HEK293 (cell line): ENCODE measurements around the gene ST7.

Experiments used
- CTCF ChIA-PET: fragments of 350-600 bp; formaldehyde crosslinking; extraction: SDS; loops from one replicate; lab custom pipeline; 2021; ENCODE audit warnings: antibody characterized with exemption; lab: Yijun Ruan, JAX
- POLR2A ChIA-PET: fragments of 300-600 bp; formaldehyde crosslinking; extraction: SDS; loops from one replicate; lab custom pipeline; 2020; ENCODE audit warnings: antibody characterized with exemption, inconsistent platforms; lab: Yijun Ruan, JAX
- H3K27ac ChIP-seq: fragments of 200-500 bp; sonication (Bioruptor generic); 2 replicates; pipeline ENCODE4 v1.5.1; 2014; ENCODE audit warnings: low read depth, low read length, control low read depth, inconsistent platforms; ENCODE audit errors: extremely low read depth
- H3K36me3 ChIP-seq, 2 experiments: fragments of 200-500 bp in 1 of 2; sonication (Bioruptor generic) in 1 of 2; 1 replicate in 1 of 2; 2 replicates in 1 of 2; pipeline ENCODE4 v1.5.1; 2014 to 2017; ENCODE audit warnings: inconsistent platforms in 2 of 2, low read length in 2 of 2; ENCODE audit not compliant: control insufficient read depth in 2 of 2, insufficient read depth in 1 of 2
- H3K4me1 ChIP-seq: fragments of 200-500 bp; sonication (Bioruptor generic); 2 replicates; pipeline ENCODE4 v1.5.1; 2014; ENCODE audit warnings: mild to moderate bottlenecking, low read length, inconsistent platforms; ENCODE audit not compliant: control insufficient read depth, insufficient read depth
- H3K4me3 ChIP-seq: 2 replicates; pipeline ENCODE4 v1.5.1; 2011; ENCODE audit warnings: low read depth, mild to moderate bottlenecking, control low read depth, low read length, moderate library complexity
- H3K9me3 ChIP-seq: fragments of 200-500 bp; sonication (Bioruptor generic); 2 replicates; pipeline ENCODE4 v1.5.1; 2014; ENCODE audit warnings: low read depth, low read length, inconsistent platforms; ENCODE audit not compliant: control insufficient read depth, insufficient read depth
- KLF1 ChIP-seq: fragments of 450-650 bp; formaldehyde crosslinking; IDR thresholded peaks from 2 replicates; pipeline ENCODE4 v1.5.1; 2016; ENCODE audit warnings: missing biosample characterization, missing genetic modification characterization
- MYNN ChIP-seq: fragments of 450-650 bp; formaldehyde crosslinking; IDR thresholded peaks from 2 replicates; pipeline ENCODE4 v1.5.1; 2016; ENCODE audit warnings: missing biosample characterization, missing genetic modification characterization, borderline replicate concordance
- PRDM1 ChIP-seq: fragments of 450-650 bp; formaldehyde crosslinking; IDR thresholded peaks from 2 replicates; pipeline ENCODE4; 2016; ENCODE audit warnings: missing biosample characterization, missing genetic modification characterization
- SP2 ChIP-seq: fragments of 450-650 bp; formaldehyde crosslinking; IDR thresholded peaks from 2 replicates; pipeline ENCODE4 v1.5.1; 2016; ENCODE audit warnings: missing biosample characterization, missing genetic modification characterization
- SP7 ChIP-seq: fragments of 450-650 bp; formaldehyde crosslinking; IDR thresholded peaks from 2 replicates; pipeline ENCODE4 v1.5.1; 2016; ENCODE audit warnings: missing biosample characterization, missing genetic modification characterization
- ZBTB48 ChIP-seq: fragments of 450-650 bp; formaldehyde crosslinking; IDR thresholded peaks from 2 replicates; pipeline ENCODE4 v1.5.1; 2016; ENCODE audit warnings: missing biosample characterization, missing genetic modification characterization
- ZFHX2 ChIP-seq: fragments of 450-650 bp; formaldehyde crosslinking; conservative IDR thresholded peaks from 2 replicates; pipeline ENCODE4 v1.5.1; 2016; ENCODE audit warnings: missing biosample characterization, missing genetic modification characterization
- ZNF133 ChIP-seq: fragments of 450-650 bp; formaldehyde crosslinking; IDR thresholded peaks from 2 replicates; pipeline ENCODE4 v1.5.1; 2016; ENCODE audit warnings: missing biosample characterization, missing genetic modification characterization
- ZNF169 ChIP-seq: fragments of 450-650 bp; formaldehyde crosslinking; IDR thresholded peaks from 2 replicates; pipeline ENCODE4 v1.5.1; 2016; ENCODE audit warnings: missing biosample characterization, missing genetic modification characterization
- ZNF184 ChIP-seq: fragments of 450-650 bp; IDR thresholded peaks from 2 replicates; pipeline ENCODE4 v1.5.1; 2018; ENCODE audit warnings: missing biosample characterization, mild to moderate bottlenecking, missing genetic modification characterization
- ZNF223 ChIP-seq: fragments of 450-650 bp; formaldehyde crosslinking; IDR thresholded peaks from 2 replicates; pipeline ENCODE4 v1.5.1; 2016; ENCODE audit warnings: missing biosample characterization, missing genetic modification characterization
- ZNF391 ChIP-seq: fragments of 450-650 bp; formaldehyde crosslinking; IDR thresholded peaks from 2 replicates; pipeline ENCODE4 v1.5.1; 2016; ENCODE audit warnings: low read depth, missing biosample characterization, missing genetic modification characterization, borderline replicate concordance
- ZNF529 ChIP-seq: fragments of 450-650 bp; formaldehyde crosslinking; IDR thresholded peaks from 2 replicates; pipeline ENCODE4 v1.5.1; 2017; ENCODE audit warnings: missing genetic modification characterization, missing biosample characterization; ENCODE audit not compliant: insufficient replicate concordance
- ZNF555 ChIP-seq: fragments of 450-650 bp; formaldehyde crosslinking; conservative IDR thresholded peaks from 2 replicates; pipeline ENCODE4 v1.5.1; 2017; ENCODE audit warnings: missing biosample characterization, mild to moderate bottlenecking, missing genetic modification characterization, inconsistent platforms
- ZNF830 ChIP-seq: fragments of 450-650 bp; IDR thresholded peaks from 2 replicates; pipeline ENCODE4 v1.5.0; 2018; ENCODE audit warnings: missing biosample characterization, missing genetic modification characterization, low read depth, mild to moderate bottlenecking, moderate library complexity
- ZNF843 ChIP-seq: fragments of 450-650 bp; formaldehyde crosslinking; IDR thresholded peaks from 2 replicates; pipeline ENCODE4 v1.5.1; 2016; ENCODE audit warnings: missing biosample characterization, missing genetic modification characterization
- ZXDB ChIP-seq: fragments of 450-650 bp; formaldehyde crosslinking; IDR thresholded peaks from 2 replicates; pipeline ENCODE4 v1.5.1; 2016; ENCODE audit warnings: missing biosample characterization, missing genetic modification characterization
- TF ChIP-seq, protein P1 (sequence below): fragments of 450-650 bp; formaldehyde crosslinking; IDR thresholded peaks from 2 replicates; pipeline ENCODE4 v1.5.1; 2016; ENCODE audit warnings: missing biosample characterization, missing genetic modification characterization
- TF ChIP-seq, protein P2 (sequence below): fragments of 450-650 bp; formaldehyde crosslinking; IDR thresholded peaks from 2 replicates; pipeline ENCODE4 v1.5.1; 2016; ENCODE audit warnings: missing biosample characterization, missing genetic modification characterization, borderline replicate concordance
- TF ChIP-seq, protein P3 (sequence below): fragments of 450-650 bp; formaldehyde crosslinking; IDR thresholded peaks from 2 replicates; pipeline ENCODE4 v1.5.1; 2016; ENCODE audit warnings: missing biosample characterization, missing genetic modification characterization

Gene ST7

DNA sequence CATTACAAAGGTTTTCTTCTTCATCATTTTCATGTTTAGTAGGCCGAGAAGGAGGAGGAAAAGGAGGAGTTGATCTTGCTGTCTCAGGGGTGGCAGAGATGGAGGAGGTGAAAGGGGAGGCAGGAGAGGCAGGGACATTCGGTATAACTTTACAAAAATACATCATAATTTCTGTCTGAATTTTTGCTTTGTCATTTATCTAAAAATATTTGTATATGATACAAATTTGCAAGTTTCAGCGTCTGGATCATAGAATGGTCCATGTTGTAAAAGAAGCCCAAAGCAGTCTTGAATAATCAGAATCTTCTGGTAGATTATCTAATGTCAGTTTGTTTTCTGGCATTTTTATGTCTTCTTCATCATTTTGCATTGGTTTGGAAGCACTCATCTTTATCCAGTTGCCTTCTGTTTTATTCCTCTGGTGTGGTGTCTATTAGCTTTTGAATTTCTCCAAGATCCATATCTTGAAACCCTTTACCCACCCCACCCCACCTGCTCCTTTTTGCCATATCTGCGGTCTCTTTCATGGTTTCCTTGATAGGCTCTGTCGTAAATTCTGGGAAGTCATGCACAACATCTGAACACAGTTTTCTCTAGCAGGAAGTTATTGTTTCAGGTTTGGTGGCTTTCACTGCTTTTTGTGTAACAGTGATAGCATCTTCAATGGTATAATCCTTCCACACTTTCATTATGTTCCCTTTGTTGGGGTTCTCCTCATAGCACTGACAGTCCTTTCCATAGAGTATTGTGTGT lies 95.0 kb downstream of the ST7 start:
- Histone ChIP-seq H3K36me3 (no peaks in the 10 kb centered on the region), H3K4me1 (peaks cover 6% of the 10 kb centered on the region; the same call in 1 of the 2 replicates), H3K4me3 (no peak overlapping the region), H3K9me3 (no peaks in the 10 kb centered on the region), H3K27ac (no peak overlapping the region)
- ChIA-PET POLR2A (no interaction called here), CTCF (no interaction called here)
- TF ChIP-seq PRDM1 (tag by site-specific recombination), result 0 out of 2 replicates have a peak, but pooled peaks have one; percentile 8
- no peak for TF ChIP-seq ZNF169 (tag by site-specific recombination)

DNA sequence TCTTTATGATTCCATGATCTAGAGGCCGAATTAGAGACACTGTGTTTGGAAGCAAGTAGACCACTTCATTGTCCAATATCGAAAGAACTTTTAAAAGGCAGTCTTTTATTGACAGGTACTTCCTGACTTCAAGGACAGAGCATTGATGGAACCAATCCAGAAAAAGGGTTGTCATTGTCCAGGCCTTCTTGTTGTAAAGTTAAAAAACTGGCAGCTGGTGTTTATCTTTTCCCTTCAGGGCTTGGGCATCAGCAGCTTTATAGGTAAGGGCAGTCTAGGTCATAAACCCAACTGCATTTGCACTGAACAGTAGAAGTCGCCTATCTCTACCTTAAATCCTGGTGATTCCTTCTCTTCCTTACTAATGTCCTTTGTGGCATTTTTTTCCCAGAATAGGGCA lies 95.6 kb downstream of the ST7 start:
- Histone ChIP-seq H3K9me3 (no peaks in the 10 kb centered on the region), H3K4me1 (peaks cover 6% of the 10 kb centered on the region; the same call in 1 of the 2 replicates), H3K36me3 (no peaks in the 10 kb centered on the region), H3K4me3 (no peak overlapping the region), H3K27ac (no peak overlapping the region)
- TF ChIP-seq ZFHX2 (tag by site-specific recombination) (no peak), SP2 (tag by site-specific recombination) (no peak), ZNF830 (tag by site-specific recombination) (no peak), ZNF133 (tag by site-specific recombination) (no peak), ZNF184 (tag by site-specific recombination) (no peak), ZNF843 (no peak), ZNF555 (tag by site-specific recombination) (no peak), SP7 (no peak), ZBTB48 (tag by site-specific recombination) (no peak), KLF1 (no peak), ZNF391 (tag by site-specific recombination) (no peak), ZXDB (tag by site-specific recombination) (no peak), ZNF529 (tag by site-specific recombination) (no peak)
- TF ChIP-seq, protein P1, sequence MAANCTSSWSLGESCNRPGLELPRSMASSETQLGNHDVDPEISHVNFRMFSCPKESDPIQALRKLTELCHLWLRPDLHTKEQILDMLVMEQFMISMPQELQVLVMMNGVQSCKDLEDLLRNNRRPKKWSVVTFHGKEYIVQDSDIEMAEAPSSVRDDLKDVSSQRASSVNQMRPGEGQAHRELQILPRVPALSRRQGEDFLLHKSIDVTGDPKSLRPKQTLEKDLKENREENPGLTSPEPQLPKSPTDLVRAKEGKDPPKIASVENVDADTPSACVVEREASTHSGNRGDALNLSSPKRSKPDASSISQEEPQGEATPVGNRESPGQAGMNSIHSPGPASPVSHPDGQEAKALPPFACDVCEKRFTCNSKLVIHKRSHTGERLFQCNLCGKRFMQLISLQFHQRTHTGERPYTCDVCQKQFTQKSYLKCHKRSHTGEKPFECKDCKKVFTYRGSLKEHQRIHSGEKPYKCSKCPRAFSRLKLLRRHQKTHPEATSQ (tag by site-specific recombination), result no peak
- TF ChIP-seq, protein P2, sequence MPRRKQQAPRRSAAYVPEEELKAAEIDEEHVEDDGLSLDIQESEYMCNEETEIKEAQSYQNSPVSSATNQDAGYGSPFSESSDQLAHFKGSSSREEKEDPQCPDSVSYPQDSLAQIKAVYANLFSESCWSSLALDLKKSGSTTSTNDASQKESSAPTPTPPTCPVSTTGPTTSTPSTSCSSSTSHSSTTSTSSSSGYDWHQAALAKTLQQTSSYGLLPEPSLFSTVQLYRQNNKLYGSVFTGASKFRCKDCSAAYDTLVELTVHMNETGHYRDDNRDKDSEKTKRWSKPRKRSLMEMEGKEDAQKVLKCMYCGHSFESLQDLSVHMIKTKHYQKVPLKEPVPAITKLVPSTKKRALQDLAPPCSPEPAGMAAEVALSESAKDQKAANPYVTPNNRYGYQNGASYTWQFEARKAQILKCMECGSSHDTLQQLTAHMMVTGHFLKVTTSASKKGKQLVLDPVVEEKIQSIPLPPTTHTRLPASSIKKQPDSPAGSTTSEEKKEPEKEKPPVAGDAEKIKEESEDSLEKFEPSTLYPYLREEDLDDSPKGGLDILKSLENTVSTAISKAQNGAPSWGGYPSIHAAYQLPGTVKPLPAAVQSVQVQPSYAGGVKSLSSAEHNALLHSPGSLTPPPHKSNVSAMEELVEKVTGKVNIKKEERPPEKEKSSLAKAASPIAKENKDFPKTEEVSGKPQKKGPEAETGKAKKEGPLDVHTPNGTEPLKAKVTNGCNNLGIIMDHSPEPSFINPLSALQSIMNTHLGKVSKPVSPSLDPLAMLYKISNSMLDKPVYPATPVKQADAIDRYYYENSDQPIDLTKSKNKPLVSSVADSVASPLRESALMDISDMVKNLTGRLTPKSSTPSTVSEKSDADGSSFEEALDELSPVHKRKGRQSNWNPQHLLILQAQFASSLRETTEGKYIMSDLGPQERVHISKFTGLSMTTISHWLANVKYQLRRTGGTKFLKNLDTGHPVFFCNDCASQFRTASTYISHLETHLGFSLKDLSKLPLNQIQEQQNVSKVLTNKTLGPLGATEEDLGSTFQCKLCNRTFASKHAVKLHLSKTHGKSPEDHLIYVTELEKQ (tag by site-specific recombination), result no peak
- ChIA-PET POLR2A (no interaction called here), CTCF (interaction anchor here (0.8 kb wide), 1 partner anchor 35 kb away, joined by 3 read pairs; no protein-coding TSS in a partner anchor)

DNA sequence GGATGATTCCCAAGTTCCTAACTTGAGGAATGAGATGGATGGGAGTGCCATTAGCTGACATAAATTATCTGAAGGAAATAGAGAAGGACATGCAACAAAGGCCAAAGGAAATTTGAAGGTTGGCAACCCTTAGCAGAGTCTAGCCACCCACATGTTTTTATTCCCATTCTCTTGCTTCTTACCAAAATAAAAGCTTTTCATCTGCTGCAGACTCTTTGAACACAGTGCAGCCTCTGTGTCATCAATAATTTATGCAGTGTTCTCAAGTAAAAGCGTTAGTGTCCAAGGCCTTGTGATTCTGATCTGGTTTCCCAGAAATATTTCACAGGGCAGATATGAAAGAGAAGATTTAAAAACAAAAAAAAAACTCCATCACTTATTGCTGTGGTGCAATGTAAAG lies 98.5 kb downstream of the ST7 start:
- H3K27ac ChIP-seq, result no peak overlapping the region
- no peaks in the 10 kb centered on the region for H3K9me3 ChIP-seq
- H3K36me3 ChIP-seq, result no peaks in the 10 kb centered on the region
- ChIA-PET CTCF (no interaction called here), POLR2A (no interaction called here)
- H3K4me3 ChIP-seq, result no peak overlapping the region
- TF ChIP-seq, protein P3, sequence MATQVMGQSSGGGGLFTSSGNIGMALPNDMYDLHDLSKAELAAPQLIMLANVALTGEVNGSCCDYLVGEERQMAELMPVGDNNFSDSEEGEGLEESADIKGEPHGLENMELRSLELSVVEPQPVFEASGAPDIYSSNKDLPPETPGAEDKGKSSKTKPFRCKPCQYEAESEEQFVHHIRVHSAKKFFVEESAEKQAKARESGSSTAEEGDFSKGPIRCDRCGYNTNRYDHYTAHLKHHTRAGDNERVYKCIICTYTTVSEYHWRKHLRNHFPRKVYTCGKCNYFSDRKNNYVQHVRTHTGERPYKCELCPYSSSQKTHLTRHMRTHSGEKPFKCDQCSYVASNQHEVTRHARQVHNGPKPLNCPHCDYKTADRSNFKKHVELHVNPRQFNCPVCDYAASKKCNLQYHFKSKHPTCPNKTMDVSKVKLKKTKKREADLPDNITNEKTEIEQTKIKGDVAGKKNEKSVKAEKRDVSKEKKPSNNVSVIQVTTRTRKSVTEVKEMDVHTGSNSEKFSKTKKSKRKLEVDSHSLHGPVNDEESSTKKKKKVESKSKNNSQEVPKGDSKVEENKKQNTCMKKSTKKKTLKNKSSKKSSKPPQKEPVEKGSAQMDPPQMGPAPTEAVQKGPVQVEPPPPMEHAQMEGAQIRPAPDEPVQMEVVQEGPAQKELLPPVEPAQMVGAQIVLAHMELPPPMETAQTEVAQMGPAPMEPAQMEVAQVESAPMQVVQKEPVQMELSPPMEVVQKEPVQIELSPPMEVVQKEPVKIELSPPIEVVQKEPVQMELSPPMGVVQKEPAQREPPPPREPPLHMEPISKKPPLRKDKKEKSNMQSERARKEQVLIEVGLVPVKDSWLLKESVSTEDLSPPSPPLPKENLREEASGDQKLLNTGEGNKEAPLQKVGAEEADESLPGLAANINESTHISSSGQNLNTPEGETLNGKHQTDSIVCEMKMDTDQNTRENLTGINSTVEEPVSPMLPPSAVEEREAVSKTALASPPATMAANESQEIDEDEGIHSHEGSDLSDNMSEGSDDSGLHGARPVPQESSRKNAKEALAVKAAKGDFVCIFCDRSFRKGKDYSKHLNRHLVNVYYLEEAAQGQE, result no peak
- no peak for TF ChIP-seq ZNF223 (tag by site-specific recombination)
- peak; percentile 72 for TF ChIP-seq MYNN (tag by site-specific recombination)
- peaks cover 6% of the 10 kb centered on the region; the same call in 1 of the 2 replicates for H3K4me1 ChIP-seq
